WTC11 (cell line): Measurements from ENCODE around the gene NADK2. TPM values are rescaled to one million over a fixed set of nuclear protein-coding genes. Genes with fewer than 3 reads are reported as not detected.

Experiments used
- ATAC-seq: fragments of 200-7000 bp; cut with Tn5 transposase; 2 replicates; pipeline ENCODE4 v1.10.0; 2021; ENCODE audit warnings: mild to moderate bottlenecking, moderate library complexity
- CTCF ChIA-PET: fragments of 300-600 bp; sonication (Branson Sonifier 250); formaldehyde crosslinking; loops from one replicate; lab custom pipeline; 2021; ENCODE audit warnings: antibody characterized with exemption; lab: Charles Lee
- POLR2A ChIA-PET: fragments of 350-600 bp; sonication (Branson Sonifier 250); formaldehyde crosslinking; loops from one replicate; lab custom pipeline; 2021; ENCODE audit warnings: antibody characterized with exemption; lab: Charles Lee
- DNase-seq: peaks from one replicate; pipeline ENCODE4 v3.0.0; 2021; ENCODE audit warnings: low spot score
- H3K27ac Mint-ChIP-seq: 2 replicates; pipeline ENCODE4 v1.8.0; 2021; ENCODE audit warnings: mixed read lengths
- H3K27me3 Mint-ChIP-seq: 2 replicates; pipeline ENCODE4 v1.8.0; 2021; ENCODE audit warnings: low read depth, mild to moderate bottlenecking, moderate library complexity, mixed read lengths
- H3K36me3 Mint-ChIP-seq: 2 replicates; pipeline ENCODE4 v1.8.0; 2021; ENCODE audit warnings: mixed read lengths
- H3K4me1 Mint-ChIP-seq: 2 replicates; pipeline ENCODE4 v1.8.0; 2022; ENCODE audit warnings: mixed read lengths
- H3K4me3 Mint-ChIP-seq: 2 replicates; pipeline ENCODE4 v1.8.0; 2021; ENCODE audit warnings: mild to moderate bottlenecking, moderate library complexity, mixed read lengths
- H3K9me3 Mint-ChIP-seq: 2 replicates; pipeline ENCODE4 v1.8.0; 2021; ENCODE audit warnings: mixed read lengths
- ARID4B ChIP-seq: sonication (generic); formaldehyde crosslinking; IDR thresholded peaks from 2 replicates; pipeline ENCODE4 v1.8.0; 2023; ENCODE audit warnings: missing genetic modification reagents, mild to moderate bottlenecking, borderline replicate concordance
- CTCF ChIP-seq: fragments of 200-600 bp; IDR thresholded peaks from 2 replicates; pipeline ENCODE4 v1.8.0; 2022; ENCODE audit warnings: antibody characterized with exemption
- E2F5 ChIP-seq: sonication (generic); formaldehyde crosslinking; IDR thresholded peaks from 2 replicates; pipeline ENCODE4 v1.8.1; 2022; ENCODE audit warnings: mild to moderate bottlenecking, moderate library complexity, missing genetic modification reagents
- ELF4 ChIP-seq: sonication (generic); formaldehyde crosslinking; IDR thresholded peaks from 2 replicates; pipeline ENCODE4 v1.8.1; 2022; ENCODE audit warnings: low read depth, mild to moderate bottlenecking, moderate library complexity, missing genetic modification reagents
- EMX1 ChIP-seq: fragments of 250-450 bp; sonication (Bioruptor Pico); IDR thresholded peaks from 2 replicates; pipeline ENCODE4 v1.8.0; 2021; ENCODE audit warnings: mild to moderate bottlenecking
- FOXP1 ChIP-seq: sonication (generic); formaldehyde crosslinking; IDR thresholded peaks from 2 replicates; pipeline ENCODE4 v1.8.0; 2022; ENCODE audit warnings: missing genetic modification reagents, mild to moderate bottlenecking, moderate library complexity, borderline replicate concordance
- GRHL2 ChIP-seq: fragments of 250-450 bp; sonication (Bioruptor Pico); IDR thresholded peaks from 2 replicates; pipeline ENCODE4 v1.8.0; 2022; ENCODE audit warnings: mild to moderate bottlenecking, moderate library complexity; ENCODE audit not compliant: insufficient replicate concordance, severe bottlenecking
- HMGA2 ChIP-seq: fragments of 250-450 bp; sonication (Bioruptor Pico); IDR thresholded peaks from 2 replicates; pipeline ENCODE4 v1.4.0; 2021; ENCODE audit warnings: mild to moderate bottlenecking, moderate library complexity
- HMGXB4 ChIP-seq: sonication (generic); formaldehyde crosslinking; IDR thresholded peaks from 2 replicates; pipeline ENCODE4 v1.8.1; 2023; ENCODE audit warnings: mild to moderate bottlenecking, moderate library complexity, missing genetic modification reagents
- NR1H2 ChIP-seq: sonication (generic); formaldehyde crosslinking; IDR thresholded peaks from 2 replicates; pipeline ENCODE4 v1.9.0; 2021; ENCODE audit warnings: mild to moderate bottlenecking, moderate library complexity, missing genetic modification reagents
- NR3C1 ChIP-seq: sonication (generic); formaldehyde crosslinking; conservative IDR thresholded peaks from 2 replicates; pipeline ENCODE4 v1.8.1; 2023; ENCODE audit warnings: low read depth, mild to moderate bottlenecking, missing genetic modification reagents
- PREB ChIP-seq: sonication (generic); formaldehyde crosslinking; IDR thresholded peaks from 2 replicates; pipeline ENCODE4 v1.8.1; 2022; ENCODE audit warnings: mild to moderate bottlenecking, missing genetic modification reagents, moderate library complexity, borderline replicate concordance
- RELA ChIP-seq: sonication (generic); formaldehyde crosslinking; IDR thresholded peaks from 2 replicates; pipeline ENCODE4 v1.8.1; 2022; ENCODE audit warnings: missing genetic modification reagents, mild to moderate bottlenecking, borderline replicate concordance
- RORB ChIP-seq: fragments of 250-450 bp; sonication (Bioruptor Pico); IDR thresholded peaks from 2 replicates; pipeline ENCODE4 v1.9.0; 2021; ENCODE audit warnings: mild to moderate bottlenecking
- SMAD4 ChIP-seq: sonication (generic); formaldehyde crosslinking; IDR thresholded peaks from 2 replicates; pipeline ENCODE4 v1.8.0; 2022; ENCODE audit warnings: mild to moderate bottlenecking, missing genetic modification reagents
- SOX15 ChIP-seq: fragments of 250-450 bp; sonication (Bioruptor Pico); IDR thresholded peaks from 2 replicates; pipeline ENCODE4 v1.9.0; 2021; ENCODE audit warnings: mild to moderate bottlenecking
- TCF7 ChIP-seq: sonication (generic); formaldehyde crosslinking; IDR thresholded peaks from 2 replicates; pipeline ENCODE4 v1.8.0; 2022; ENCODE audit warnings: mild to moderate bottlenecking, low read depth, missing genetic modification reagents, moderate library complexity
- ZNF219 ChIP-seq: sonication (generic); formaldehyde crosslinking; IDR thresholded peaks from 2 replicates; pipeline ENCODE4 v1.8.0; 2023; ENCODE audit warnings: missing genetic modification reagents, mild to moderate bottlenecking, borderline replicate concordance
- total RNA-seq: library from RNA; stranded (reverse); gene quantifications from 3 replicates; pipeline ENCODE4 v1.2.3, GENCODE V29; 2021

The NADK2 gene
- total RNA-seq, 1 experiment from 2014 or later, result 11.7 TPM

GRCh38 chr5:36200513-36200912, 41.2 kb downstream of the NADK2 start:
- Mint-ChIP-seq H3K4me3 (no peak overlapping the region), H3K27me3 (no peaks in the 10 kb centered on the region), H3K9me3 (no peaks in the 10 kb centered on the region), H3K36me3 (peaks cover 4% of the 10 kb centered on the region), H3K27ac (no peak overlapping the region), H3K4me1 (no peaks in the 10 kb centered on the region)
- TF ChIP-seq E2F5, result no peak
- no peak for TF ChIP-seq PREB (CRISPR knock-in tag)
- no peak for TF ChIP-seq HMGA2
- no peak for TF ChIP-seq ELF4 (CRISPR knock-in tag)
- TF ChIP-seq ARID4B, result no peak
- no peak for TF ChIP-seq GRHL2 (CRISPR knock-in tag)
- TF ChIP-seq SOX15 (CRISPR knock-in tag), result no peak
- POLR2A ChIA-PET, result no interaction called here
- DNase-seq (no peak), ATAC-seq (no peak)
- CTCF ChIA-PET, result no interaction called here

- CTCF ChIA-PET, result no interaction called here
- DNase-seq (no peak), ATAC-seq (no peak)
- TF ChIP-seq NR3C1 (no peak), SMAD4 (no peak), RORB (CRISPR knock-in tag) (no peak), RELA (CRISPR knock-in tag) (no peak), PREB (CRISPR knock-in tag) (no peak), ZNF219 (no peak), EMX1 (no peak), E2F5 (no peak), HMGXB4 (no peak), NR1H2 (no peak), TCF7 (no peak), FOXP1 (no peak), CTCF (no peak), ARID4B (no peak)
- Mint-ChIP-seq H3K9me3 (no peaks in the 10 kb centered on the region), H3K4me1 (no peaks in the 10 kb centered on the region), H3K4me3 (no peak overlapping the region), H3K36me3 (peaks cover 7% of the 10 kb centered on the region), H3K27me3 (no peaks in the 10 kb centered on the region), H3K27ac (no peak overlapping the region)
- POLR2A ChIA-PET, result no interaction called here
Observed at GRCh38 chr5:36199620-36200019, 42.1 kb downstream of the NADK2 start.
